Measurements from ENCODE around the gene COL4A3.
A peak's percentile ranks its signal among the peaks of the same experiment; 100 is the strongest.
"Not testable (repeated sequence)": the region's sequence is repeated elsewhere in the genome, so short reads cannot be mapped to it uniquely, and the experiment has no call there.

Gene COL4A3

GRCh38 chr2:227207573-227207972, 43.1 kb downstream of the COL4A3 start:
- TF ChIP-seq POLR2A (IDR thresholded peaks at IDR 0.05; ENCODE audit: low read length) (no peak), GATA1 (IDR thresholded peaks at IDR 0.05; ENCODE audit: low read depth, low read length) (no peak)
- DNase-seq: no peak

- no peak for DNase-seq
- no peak for TF ChIP-seq POLR2A (IDR thresholded peaks at IDR 0.05; ENCODE audit: low read length)
- no peak for TF ChIP-seq GATA1 (IDR thresholded peaks at IDR 0.05; ENCODE audit: low read depth, low read length)
These were observed 50.2 kb downstream of the COL4A3 start for GRCh38 chr2:227214622-227215041.

GRCh38 chr2:227219312-227220105, 55.1 kb downstream of the COL4A3 start:
- TF ChIP-seq POLR2A (IDR thresholded peaks at IDR 0.05; ENCODE audit: low read length): no peak
- no peak for TF ChIP-seq GATA1 (IDR thresholded peaks at IDR 0.05; ENCODE audit: low read depth, low read length)

GRCh38 chr2:227221120-227221519, 56.7 kb downstream of the COL4A3 start:
- TF ChIP-seq POLR2A (IDR thresholded peaks at IDR 0.05; ENCODE audit: low read length): no peak
- no peak for TF ChIP-seq GATA1 (IDR thresholded peaks at IDR 0.05; ENCODE audit: low read depth, low read length)
- DNase-seq: no peak

More at GRCh38 chr2:227219312-227220105, 55.1 kb downstream of the COL4A3 start:
- DNase-seq: no peak

GRCh38 chr2:227222292-227222691, 57.9 kb downstream of the COL4A3 start:
- DNase-seq: no peak
- TF ChIP-seq GATA1 (IDR thresholded peaks at IDR 0.05; ENCODE audit: low read depth, low read length): no peak
- TF ChIP-seq POLR2A (IDR thresholded peaks at IDR 0.05; ENCODE audit: low read length): no peak

GRCh38 chr2:227225641-227226040, 61.2 kb downstream of the COL4A3 start:
- DNase-seq: not testable (repeated sequence)

- TF ChIP-seq GATA1 (IDR thresholded peaks at IDR 0.05; ENCODE audit: low read depth, low read length) (no peak), POLR2A (IDR thresholded peaks at IDR 0.05; ENCODE audit: low read length) (no peak)
- DNase-seq: no peak
These were observed 63.7 kb downstream of the COL4A3 start for GRCh38 chr2:227228061-227228667.

GRCh38 chr2:227230151-227230550, 65.7 kb downstream of the COL4A3 start:
- no peak for DNase-seq
- TF ChIP-seq GATA1 (IDR thresholded peaks at IDR 0.05; ENCODE audit: low read depth, low read length) (no peak), POLR2A (IDR thresholded peaks at IDR 0.05; ENCODE audit: low read length) (no peak)

GRCh38 chr2:227234429-227234828, 70.0 kb downstream of the COL4A3 start:
- no peak for DNase-seq
- TF ChIP-seq POLR2A (IDR thresholded peaks at IDR 0.05; ENCODE audit: low read length): no peak
- TF ChIP-seq GATA1 (IDR thresholded peaks at IDR 0.05; ENCODE audit: low read depth, low read length): no peak

GRCh38 chr2:227237786-227238185, 73.4 kb downstream of the COL4A3 start:
- DNase-seq: no peak
- TF ChIP-seq POLR2A (IDR thresholded peaks at IDR 0.05; ENCODE audit: low read length) (no peak), GATA1 (IDR thresholded peaks at IDR 0.05; ENCODE audit: low read depth, low read length) (no peak)

GRCh38 chr2:227238238-227239237, 74.1 kb downstream of the COL4A3 start:
- TF ChIP-seq POLR2A (IDR thresholded peaks at IDR 0.05; ENCODE audit: low read length) (no peak), GATA1 (IDR thresholded peaks at IDR 0.05; ENCODE audit: low read depth, low read length) (no peak)

GRCh38 chr2:227241005-227241404, 76.6 kb downstream of the COL4A3 start:
- no peak for DNase-seq
- no peak for TF ChIP-seq POLR2A (IDR thresholded peaks at IDR 0.05; ENCODE audit: low read length)
- TF ChIP-seq GATA1 (IDR thresholded peaks at IDR 0.05; ENCODE audit: low read depth, low read length): no peak

More at GRCh38 chr2:227238238-227239237, 74.1 kb downstream of the COL4A3 start:
- peak; percentile 45 to 74 for DNase-seq

- TF ChIP-seq POLR2A (IDR thresholded peaks at IDR 0.05; ENCODE audit: low read length) (no peak), GATA1 (IDR thresholded peaks at IDR 0.05; ENCODE audit: low read depth, low read length) (no peak)
- no peak for DNase-seq
These were observed 84.5 kb downstream of the COL4A3 start for GRCh38 chr2:227248876-227249275.

- TF ChIP-seq POLR2A (IDR thresholded peaks at IDR 0.05; ENCODE audit: low read length): no peak
- TF ChIP-seq GATA1 (IDR thresholded peaks at IDR 0.05; ENCODE audit: low read depth, low read length): no peak
- DNase-seq: no peak
These were observed 88.4 kb downstream of the COL4A3 start for GRCh38 chr2:227252831-227253230.
